ENCODE results near the gene NIP7.

Gene NIP7

DNA sequence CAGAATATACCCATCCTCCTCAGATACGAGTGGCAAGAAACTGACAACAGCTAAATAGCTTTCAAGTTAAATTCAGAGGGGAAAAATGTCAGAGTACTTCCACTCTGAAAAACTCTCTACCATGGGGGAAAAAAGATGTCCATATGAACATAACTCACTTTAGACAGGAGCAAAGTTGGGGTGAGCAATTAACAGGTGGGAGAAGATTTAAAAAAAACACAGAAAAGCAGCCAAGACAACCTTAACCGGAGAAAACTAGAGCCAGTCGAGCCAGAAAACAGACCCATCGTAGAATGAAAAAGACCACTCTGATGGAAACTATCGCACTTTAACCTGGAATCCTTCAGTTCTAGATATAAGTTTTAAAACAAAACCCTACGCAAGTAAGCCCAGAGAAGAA is 45.4 kb downstream of the NIP7 start:
- Mint-ChIP-seq H3K27me3 (no peaks in the 10 kb centered on the region), H3K4me3 (peak overlapping the region; percentile 92 to 98), H3K9me3 (no peaks in the 10 kb centered on the region), H3K27ac (peak overlapping the region; percentile 97 to 99), H3K4me1 (peaks cover 45% of the 10 kb centered on the region)
- DNase-seq (no peak), ATAC-seq (no peak)

GRCh38 chr16:69386596-69386995 is 47.0 kb downstream of the NIP7 start:
- Mint-ChIP-seq H3K27ac (no peak overlapping the region), H3K9me3 (no peaks in the 10 kb centered on the region), H3K4me1 (peaks cover 37% of the 10 kb centered on the region), H3K4me3 (peak overlapping the region in 1 of 2 donors; percentile 92), H3K27me3 (no peaks in the 10 kb centered on the region)
- DNase-seq (no peak), ATAC-seq (no peak)

Measured in stimulated activated naive CD8-positive, alpha-beta T cell treated with anti-CD3 and anti-CD28 coated beads, Interleukin-15, amount 100 ng/mL, for 72 hours (primary cell).